GM21528 (cell line): ENCODE results near the gene CRISPLD2.
"Not testable (repeated sequence)": the region's sequence is repeated elsewhere in the genome, so short reads cannot be mapped to it uniquely, and the experiment has no call there.

Experiments
- ATAC-seq: cut with Tn5 transposase; IDR thresholded peaks from one replicate; pipeline ENCODE4 v1.9.1; 2021; ENCODE audit warnings: mild to moderate bottlenecking, moderate library complexity; ENCODE audit not compliant: unreplicated experiment, low FRiP score

Gene CRISPLD2

DNA sequence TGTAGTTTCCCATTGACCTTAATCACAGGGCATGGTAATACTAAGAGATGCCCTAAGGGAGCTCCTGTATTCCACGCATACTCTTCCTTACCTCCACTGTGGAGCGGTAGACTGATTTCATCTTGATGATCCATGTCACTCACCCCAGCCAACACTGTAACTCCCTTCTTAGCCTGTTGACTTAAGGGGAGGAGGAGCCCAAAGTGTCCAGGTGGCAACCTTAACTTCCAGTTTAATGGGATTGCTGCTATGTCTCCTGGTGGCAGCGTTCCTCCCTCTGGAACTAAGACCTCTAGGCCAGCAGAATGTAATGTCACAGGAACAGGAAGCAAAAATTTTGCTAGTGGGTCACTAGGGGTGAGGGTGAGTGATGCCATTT is 36.4 kb downstream of the CRISPLD2 start:
- ATAC-seq, result not testable (repeated sequence)

DNA sequence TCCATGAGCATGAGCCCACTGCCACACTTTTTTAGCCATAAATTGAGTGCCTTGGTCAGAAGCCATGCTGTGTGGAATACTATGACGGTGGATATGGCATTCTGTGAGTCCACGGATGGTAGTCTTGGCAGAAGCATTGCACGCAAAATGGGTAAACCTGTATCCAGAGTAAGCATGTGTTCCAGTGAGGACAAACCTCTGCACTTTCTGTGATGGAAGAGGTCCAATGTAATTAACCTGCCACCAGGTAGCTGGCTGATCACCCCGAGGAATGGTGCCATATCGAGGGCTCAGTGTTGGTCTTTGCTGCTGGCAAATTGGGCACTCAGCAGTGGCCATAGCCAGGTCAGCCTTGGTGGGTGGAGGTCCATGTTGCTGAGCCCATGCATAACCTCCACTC is 37.0 kb downstream of the CRISPLD2 start:
- not testable (repeated sequence) for ATAC-seq

DNA sequence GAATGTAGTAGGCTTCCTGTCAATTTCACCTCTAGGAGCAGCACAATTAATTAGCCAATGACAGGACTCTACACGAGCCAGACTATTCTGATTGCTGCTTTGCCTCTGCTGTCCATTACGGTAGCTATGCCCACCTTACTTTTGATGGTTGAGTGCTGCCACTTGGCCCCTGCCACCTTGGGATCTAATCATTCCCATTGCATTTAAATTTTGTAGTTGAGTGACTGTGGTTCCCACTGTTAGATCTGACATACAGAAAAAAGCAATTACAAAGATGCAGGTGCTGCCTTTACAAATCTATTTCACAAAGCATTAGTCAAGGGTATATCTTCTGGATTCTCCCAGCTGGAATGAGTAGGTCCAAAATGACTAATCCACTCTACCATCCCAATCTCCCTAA is 39.9 kb downstream of the CRISPLD2 start:
- ATAC-seq, result no peak

DNA sequence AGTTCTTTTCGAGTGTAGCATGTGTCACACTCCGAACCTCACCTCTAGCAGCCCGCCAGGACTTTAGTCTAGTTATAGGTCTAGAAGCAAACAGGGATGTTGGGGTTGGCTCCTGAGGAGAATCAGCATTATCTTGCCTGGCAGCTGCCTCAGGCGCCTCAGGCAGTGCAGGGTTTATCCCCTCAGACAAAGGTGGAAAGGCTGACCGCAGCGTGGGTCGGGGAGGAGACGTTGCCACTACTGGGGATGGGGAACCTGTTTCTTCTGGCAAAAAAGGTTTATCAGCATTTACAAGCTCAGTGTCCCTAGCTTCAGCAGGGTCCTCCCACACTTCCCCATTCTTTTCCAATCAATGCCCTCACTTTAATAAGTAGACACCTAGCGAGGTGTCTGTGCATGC is 40.6 kb downstream of the CRISPLD2 start:
- ATAC-seq, result no peak

DNA sequence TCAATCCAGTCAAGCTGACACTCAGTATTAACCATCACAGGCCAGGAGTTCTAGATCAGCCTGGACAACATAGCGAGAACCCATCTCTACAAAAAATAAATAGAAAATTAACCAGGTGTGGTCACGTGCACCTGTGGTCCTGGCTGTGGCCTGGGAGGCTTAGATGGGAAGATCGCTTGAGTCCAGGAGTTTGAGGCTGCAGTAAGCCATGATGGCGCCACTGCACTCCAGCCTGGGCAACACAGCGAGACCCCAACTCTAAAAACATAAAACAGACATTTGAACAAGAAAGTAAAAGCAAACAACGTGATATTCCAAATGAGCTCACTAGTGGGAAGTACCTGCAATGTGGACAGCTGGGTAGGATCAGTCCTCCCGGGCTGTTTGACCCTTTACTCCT is 41.9 kb downstream of the CRISPLD2 start:
- ATAC-seq, result no peak

DNA sequence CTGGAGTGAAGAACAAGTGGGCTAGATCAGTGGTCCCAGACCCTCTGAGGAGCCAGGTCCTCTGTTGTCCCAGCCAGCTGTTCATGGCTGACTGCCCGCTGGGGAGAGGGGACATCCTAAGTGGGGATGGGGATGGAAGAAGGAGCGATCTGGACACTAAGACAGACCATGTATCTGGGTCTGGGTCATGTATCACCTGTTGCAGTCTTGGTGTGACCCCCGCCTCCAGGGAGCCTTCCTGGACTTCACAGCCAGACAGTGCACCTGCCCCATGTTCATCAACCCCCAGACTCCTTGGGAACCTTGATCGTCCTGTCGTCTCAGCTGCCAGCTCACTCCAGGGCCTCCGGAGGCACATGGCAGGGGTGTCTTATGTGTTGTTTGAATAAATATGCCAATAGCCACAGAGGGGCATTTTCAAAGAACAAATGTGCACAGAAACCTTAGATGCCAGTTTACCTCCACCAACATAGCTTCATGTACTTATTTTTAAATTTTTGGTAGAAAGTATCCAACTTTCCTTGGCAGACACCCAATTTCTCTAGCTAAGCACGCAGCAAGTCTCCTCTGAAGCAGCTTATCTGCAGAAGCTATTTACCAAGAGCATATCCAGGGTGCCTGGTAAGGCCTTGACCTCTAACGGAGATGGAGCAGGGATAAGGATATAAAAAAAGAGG is 43.2 kb downstream of the CRISPLD2 start:
- no peak for ATAC-seq

DNA sequence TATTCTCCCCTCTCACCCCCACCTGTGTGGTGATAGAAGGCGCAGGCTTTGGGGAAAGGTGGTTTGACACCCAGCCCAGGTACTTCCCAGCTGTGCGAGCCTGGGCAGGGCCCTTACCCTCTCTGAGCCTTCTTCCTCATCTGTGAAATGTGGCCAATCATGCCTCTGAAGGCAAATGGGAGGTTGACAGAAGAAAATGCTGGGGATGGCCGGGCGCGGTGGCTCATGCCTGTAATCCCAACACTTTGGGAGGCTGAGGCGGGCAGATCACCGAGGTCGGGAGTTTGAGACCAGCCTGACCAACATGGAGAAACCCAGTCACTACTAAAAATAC is 43.7 kb downstream of the CRISPLD2 start:
- no peak for ATAC-seq

DNA sequence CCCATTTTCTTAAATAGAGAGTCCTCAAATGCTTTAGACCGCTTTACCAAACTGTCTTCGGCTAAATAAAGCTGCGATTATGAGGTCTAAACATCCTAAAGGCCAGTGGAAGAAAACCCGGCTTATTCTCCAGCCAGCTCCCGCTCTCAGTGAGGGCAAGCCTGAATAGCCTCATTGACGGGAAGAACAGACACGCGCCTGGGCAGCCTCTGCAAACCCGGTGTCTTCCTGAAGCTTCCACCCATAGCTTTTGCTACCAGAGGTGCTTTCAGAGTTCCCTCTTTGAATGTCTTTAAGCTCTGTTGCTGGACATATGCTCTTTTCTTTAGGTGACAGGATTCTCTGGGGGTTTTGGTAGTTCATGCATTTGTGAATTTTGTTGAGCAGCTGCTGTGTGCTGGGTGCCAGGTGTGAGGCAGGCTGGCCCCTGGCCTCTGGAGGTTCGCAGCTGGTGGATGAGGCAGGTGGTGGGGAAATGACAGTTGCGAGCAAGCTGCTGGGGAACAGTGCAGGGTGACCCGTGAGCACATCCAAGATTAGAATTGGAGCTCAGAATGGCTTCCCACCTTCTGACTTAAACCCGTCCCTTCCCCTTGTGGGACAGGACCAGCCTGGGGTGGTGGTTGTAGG is 44.7 kb downstream of the CRISPLD2 start:
- ATAC-seq, result no peak

DNA sequence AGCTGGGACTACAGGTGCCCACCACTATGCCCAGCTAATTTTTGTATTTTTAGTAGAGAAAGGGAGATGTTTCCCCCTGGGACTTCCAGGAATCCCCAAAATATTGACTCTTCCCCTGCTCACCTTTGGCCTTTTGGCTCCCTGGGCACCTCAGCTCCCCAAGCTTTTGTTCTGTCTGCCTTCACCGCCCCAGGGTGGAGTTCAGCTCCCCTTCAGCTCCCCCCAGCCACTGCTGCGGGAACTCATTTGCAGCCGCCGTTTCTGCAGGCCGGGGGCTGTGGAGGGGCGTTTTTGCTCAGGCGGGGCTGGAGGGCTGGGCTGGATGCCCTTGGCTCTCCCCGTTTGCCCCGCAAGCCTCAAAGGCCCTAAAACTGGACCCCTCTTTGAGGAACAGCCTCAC is 47.9 kb downstream of the CRISPLD2 start:
- no peak for ATAC-seq

DNA sequence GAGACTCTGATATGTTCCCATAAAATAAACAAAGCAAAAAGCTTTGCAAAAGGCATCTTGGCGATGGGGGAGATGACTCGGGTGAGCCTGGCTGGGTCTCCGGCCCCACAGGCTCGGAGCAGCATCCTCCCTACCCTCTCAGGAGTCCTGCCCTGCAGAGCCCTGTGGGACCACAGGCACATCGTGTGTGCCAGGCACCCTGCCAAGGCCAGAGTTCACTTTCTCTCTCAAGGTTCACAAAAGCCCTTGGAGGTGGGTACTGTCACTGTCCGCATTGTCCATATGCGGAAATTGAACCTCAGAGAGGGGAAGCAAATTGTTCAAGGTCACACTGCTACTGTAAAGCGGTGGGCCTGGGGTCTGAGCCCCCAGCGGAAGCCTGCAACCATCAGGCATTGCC is 48.5 kb downstream of the CRISPLD2 start:
- ATAC-seq, result no peak

DNA sequence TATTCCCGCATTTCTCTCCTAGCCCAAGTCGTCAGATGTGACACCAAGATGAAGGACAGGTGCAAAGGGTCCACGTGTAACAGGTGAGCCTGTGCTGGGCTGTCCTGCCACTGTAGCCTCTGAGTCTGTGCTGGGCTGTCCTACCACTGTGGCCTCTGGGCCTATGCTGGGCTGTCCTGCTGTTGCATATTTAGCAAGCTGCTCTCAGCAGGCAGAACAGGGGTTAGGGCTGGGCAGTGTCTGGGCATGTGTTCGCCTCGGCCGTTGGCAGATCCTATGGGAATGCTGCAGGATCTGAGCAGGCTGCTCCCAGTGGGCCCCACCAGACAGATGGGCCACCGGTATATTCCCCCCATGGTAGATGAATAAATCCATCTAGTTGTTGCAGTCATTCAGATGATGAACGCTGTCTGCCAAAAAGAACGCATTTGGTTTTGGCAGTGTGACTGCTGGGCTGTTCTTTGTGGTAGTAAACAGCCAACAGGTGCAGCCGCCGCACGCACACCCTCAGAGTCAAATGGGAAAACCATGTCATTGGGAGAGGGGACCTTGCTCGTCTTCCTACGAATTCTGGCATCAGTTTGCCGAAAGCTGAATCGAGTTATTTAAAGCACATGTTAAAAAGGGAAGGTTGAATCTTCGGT is 49.2 kb downstream of the CRISPLD2 start:
- no peak for ATAC-seq

DNA sequence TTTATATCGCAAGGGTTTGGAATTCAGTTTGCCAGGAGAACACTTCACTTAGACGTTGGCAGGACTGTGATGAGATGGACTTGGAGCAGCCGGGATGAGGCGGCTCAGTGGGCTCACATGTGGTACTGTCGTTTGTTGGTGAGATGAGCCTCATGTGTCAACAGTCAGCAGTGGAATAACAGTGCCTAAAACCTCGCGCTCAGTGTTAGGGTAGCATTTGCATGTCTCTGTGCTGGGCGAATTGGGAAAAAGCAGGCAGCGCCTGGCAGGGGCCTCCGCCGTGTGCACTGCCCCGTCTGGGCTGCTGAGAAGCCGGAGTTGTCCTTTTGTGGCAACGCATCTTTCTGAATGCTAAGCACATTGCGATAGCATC is 49.7 kb downstream of the CRISPLD2 start:
- no peak for ATAC-seq

DNA sequence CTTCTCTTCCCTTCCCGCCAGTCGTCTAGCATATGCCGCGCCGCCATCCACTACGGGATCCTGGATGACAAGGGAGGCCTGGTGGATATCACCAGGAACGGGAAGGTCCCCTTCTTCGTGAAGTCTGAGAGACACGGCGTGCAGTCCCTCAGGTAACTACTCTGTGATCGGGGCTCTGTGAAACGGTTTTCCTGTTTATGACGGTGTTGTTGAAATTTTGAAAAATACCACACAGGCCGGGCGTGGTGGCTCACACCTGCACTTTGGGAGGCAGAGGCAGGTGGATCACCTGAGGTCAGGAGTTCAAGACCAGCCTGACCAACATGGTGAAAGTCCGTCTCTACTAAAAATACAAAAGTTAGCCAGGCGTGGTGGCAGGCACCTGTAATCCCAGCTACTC is 53.2 kb downstream of the CRISPLD2 start:
- not testable (repeated sequence) for ATAC-seq

DNA sequence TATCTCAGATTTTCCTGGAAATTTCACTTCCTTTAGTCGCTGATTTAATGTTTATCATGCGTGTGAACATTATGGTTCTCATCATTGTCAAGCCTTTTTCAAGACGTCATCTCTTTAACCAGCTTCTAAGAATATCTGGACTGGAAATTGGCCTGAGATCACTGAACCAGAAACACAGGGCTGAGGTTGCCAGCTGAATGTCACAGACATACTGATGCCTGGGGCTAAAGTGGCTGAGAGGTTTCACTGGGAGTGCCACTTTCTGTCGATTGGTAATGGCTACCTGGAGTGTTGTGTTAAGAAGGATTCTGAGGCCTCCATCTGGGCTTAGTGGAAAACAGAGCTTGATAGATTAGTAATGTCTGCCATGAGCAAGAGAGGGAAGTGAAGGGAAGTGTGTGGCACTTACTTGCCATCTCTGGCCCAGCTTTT is 54.2 kb downstream of the CRISPLD2 start:
- no peak for ATAC-seq

DNA sequence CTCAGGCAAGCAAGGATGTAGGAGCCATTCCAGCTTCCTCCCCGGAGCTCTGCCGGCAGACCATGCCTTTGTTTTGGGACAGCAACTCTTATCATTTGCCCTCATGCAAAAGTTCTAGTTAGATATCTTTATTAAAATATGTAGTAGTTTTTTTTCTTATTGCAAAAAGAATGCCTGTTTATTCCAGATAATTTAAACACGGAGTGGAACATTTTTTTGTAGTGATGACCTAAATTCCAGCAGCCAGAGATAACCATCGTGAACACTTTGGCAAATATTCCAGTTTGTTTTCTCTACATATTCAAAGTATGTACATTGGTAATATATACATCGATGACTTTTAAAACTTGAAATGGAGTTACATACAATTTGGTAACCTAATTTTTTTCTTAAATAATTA is 54.8 kb downstream of the CRISPLD2 start:
- no peak for ATAC-seq

DNA sequence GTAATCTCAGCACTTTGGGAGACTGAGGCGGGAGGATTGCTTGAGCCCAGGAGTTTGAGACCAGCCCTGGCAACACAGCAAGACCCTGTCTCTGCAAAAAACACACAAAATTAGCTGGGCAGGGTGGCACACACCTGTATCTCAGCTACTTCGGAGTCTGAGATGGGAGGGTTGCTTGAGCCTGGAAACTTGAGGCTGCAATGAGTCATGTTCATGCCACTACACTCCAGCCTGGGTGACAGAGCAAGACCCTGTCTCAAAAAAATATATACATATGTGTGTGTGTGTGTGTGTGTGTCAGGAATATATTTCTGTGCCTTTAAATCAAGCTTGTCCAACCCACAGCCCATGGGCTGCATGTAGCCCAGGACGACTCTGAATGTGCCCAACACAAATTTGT is 55.2 kb downstream of the CRISPLD2 start:
- no peak for ATAC-seq

DNA sequence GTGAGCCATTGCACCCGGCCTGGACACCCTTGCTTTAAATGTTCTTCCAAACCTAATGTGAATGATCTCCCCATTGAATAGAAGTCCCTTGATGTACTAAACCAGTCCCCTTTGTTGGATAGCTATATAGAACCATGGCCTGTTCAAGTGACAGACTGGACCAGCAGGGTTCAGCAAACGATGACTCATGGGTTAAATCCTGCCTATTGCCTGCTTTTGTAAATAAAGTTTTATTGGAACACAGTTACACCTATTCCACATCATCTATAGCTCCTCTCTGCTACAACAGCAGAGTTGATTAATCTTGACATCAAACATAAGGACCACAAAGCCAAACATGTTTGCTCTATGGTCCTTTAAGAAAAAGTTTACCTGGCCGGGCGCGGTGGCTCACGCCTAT is 56.1 kb downstream of the CRISPLD2 start:
- no peak for ATAC-seq

DNA sequence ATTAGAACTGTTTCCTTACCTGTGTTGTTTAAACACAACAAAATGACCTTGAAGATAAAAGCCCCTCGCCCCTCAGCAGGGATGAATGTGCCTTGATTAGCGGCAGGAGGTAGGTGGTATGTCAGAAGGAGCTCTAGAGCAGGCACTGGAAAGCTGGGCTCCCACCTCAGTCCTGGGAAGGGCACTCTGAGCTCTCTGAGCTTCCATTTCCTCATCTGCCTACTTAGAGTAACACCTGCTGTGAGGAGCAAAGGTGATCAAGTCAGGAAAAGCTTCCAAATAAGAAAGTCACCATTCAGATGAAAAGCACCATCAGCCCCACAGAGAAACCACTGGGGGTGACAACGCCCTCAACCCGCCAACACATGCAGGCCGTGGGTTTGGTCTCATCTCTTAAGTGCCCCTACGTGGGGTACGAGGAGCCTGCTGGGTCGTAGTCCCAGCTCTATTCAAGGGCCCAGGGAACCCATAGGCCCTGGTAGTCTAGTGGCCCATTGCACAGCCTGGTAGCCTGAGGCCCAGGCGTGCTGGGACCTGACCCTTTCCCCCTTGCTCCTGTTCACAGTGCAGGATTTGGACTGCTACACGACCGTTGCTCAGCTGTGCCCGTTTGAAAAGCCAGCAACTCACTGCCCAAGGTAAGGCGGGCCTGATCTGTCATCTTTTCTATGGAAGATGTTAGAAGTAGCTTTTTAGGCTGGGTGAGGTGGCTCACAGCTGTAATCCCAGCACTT is 57.3 kb downstream of the CRISPLD2 start:
- no peak for ATAC-seq

DNA sequence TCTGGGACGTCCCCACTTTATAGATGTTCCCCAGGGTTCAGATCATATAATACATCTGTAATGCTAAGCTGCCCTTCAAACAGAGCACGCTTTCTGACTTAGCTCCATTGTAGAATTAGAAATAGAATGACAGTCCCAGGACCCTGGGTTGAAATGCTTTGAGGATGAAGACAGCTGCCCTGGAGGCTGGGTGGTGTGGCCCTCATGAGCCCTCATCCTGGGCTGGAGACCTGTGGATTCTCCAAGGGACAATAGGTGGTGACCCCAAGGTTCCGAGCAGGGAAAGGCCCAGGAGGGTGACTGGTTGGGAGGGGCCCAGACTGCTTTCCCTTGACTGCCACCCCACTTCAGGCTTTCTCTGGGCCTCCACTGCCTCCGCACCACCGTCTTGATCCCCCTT is 59.0 kb downstream of the CRISPLD2 start:
- ATAC-seq, result no peak

DNA sequence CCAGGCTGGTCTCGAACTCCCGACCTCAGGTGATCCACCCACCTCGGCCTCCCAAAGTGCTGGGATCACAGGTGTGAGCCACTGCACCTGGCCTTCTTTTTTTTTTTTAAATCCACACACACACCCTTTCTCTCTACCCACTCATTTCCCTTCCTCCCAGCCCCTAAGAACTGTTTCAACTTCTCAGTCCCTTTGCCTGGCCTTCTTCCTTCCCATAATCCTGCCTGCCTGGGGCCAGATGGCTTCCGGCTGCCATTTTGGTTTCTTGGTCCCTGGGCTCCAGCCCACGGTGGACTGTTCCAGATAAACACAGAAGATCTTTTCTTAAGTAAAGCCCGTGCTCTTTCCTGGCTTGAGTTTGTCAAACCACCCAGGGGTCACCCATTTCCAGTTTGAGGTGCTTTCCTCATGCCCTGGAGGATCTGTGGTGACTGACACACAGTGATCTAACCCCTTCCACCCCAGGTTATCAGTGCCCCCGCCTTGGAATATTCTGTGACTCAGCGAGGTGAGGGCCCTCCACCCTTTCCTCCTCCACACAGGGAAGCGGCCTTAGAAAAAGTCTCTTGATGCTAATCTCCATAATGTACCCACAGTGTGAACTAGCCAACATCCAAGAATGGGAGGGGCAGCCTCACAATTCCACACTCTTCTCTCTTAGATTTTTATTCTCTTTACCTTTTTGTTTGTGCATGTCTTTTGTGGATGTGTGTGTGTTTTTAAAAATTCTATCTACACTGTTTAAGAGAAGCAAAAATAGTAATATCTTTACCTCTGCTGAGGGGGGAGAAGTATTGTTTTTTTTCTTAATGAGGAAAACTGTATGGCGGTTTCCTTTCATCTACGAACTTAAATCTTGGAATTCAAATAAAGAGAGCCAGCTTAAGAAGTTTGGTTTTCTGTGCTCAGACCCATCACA is 60.0 kb downstream of the CRISPLD2 start:
- ATAC-seq, result no peak
